ENCODE results near the gene KIR3DL2.

Gene KIR3DL2

DNA sequence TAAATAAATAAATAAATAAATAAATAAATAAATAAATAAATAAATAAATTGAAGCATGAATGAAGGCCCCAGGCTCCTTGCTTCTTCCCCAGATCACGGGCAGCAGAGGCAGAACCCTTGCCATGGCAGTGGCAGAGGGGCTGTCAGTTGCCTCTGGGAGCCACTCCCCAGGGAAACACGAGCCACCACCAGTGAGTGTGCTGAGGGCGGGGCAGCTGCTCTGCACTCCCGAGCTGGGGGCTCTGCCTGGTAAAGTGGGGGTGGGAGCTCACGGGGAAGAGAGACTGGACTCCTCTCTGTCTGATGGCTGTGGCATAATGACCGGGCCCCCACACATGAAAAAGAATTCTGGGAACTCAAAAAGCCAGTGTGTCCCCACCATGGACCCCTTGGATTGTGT, 31.6 kb downstream of the KIR3DL2 start:
- Histone ChIP-seq H3K27me3 (ENCODE audit: insufficient read depth, low read length, poor library complexity) (no peaks in the 10 kb centered on the region), H3K4me1 (ENCODE audit: insufficient read depth, low read length) (no peaks in the 10 kb centered on the region), H3K27ac (ENCODE audit: low read length) (no peak overlapping the region), H3K4me2 (ENCODE audit: insufficient read depth, low read length) (no peak overlapping the region), H3K4me3 (ENCODE audit: low read depth in 1 of 2, low read length in 2 of 2) (no peak overlapping the region), H2AFZ (ENCODE audit: low read depth, low read length) (no peak overlapping the region), H3K79me2 (ENCODE audit: insufficient read depth, low read length) (no peaks in the 10 kb centered on the region), H3K9me3 (ENCODE audit: insufficient read depth, low read length, severe bottlenecking) (no peaks in the 10 kb centered on the region), H3K36me3 (ENCODE audit: insufficient read depth, low read length) (no peaks in the 10 kb centered on the region), H3K9ac (ENCODE audit: low read depth, low read length) (no peak overlapping the region), H4K20me1 (ENCODE audit: insufficient read depth, low read length) (no peaks in the 10 kb centered on the region)
- DNase-seq = no peak
- no peak for TF ChIP-seq EZH2 (IDR thresholded peaks at IDR 0.05; ENCODE audit: borderline replicate concordance, low read depth, low read length, severe bottlenecking)
- TF ChIP-seq, protein P1, sequence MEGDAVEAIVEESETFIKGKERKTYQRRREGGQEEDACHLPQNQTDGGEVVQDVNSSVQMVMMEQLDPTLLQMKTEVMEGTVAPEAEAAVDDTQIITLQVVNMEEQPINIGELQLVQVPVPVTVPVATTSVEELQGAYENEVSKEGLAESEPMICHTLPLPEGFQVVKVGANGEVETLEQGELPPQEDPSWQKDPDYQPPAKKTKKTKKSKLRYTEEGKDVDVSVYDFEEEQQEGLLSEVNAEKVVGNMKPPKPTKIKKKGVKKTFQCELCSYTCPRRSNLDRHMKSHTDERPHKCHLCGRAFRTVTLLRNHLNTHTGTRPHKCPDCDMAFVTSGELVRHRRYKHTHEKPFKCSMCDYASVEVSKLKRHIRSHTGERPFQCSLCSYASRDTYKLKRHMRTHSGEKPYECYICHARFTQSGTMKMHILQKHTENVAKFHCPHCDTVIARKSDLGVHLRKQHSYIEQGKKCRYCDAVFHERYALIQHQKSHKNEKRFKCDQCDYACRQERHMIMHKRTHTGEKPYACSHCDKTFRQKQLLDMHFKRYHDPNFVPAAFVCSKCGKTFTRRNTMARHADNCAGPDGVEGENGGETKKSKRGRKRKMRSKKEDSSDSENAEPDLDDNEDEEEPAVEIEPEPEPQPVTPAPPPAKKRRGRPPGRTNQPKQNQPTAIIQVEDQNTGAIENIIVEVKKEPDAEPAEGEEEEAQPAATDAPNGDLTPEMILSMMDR (IDR thresholded peaks at IDR 0.05; ENCODE audit: borderline replicate concordance, extremely low read depth, low read length, poor library complexity, severe bottlenecking) = no peak
- no peak for ATAC-seq (ENCODE audit: insufficient read depth, low read depth)

DNA sequence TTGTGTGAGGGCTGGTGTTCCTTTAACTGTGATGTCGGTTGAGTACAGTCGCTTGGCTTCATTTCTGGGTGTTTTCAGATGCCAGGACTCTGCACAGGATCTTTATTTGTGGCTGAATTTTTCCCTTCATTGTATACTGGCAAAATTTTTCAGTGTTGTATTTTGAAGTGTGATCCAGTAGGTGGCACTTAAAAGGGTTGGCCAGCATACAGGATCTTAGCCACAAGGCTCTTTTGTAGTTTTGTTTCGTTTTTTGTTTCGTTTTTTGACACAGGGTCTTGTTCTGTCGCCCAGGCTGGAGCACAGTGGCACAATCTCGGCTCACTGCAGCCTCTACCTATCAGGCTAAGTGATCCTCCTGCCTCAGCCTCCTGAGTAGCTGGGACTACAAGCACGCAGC, 32.5 kb downstream of the KIR3DL2 start:
- H3K9ac ChIP-seq (ENCODE audit: low read depth, low read length) = no peak overlapping the region
- TF ChIP-seq EZH2 (IDR thresholded peaks at IDR 0.05; ENCODE audit: borderline replicate concordance, low read depth, low read length, severe bottlenecking) = no peak
- TF ChIP-seq, protein P1 (IDR thresholded peaks at IDR 0.05; ENCODE audit: borderline replicate concordance, extremely low read depth, low read length, poor library complexity, severe bottlenecking) = peak; percentile 18
- no peak overlapping the region for H3K4me3 ChIP-seq (ENCODE audit: low read depth in 1 of 2, low read length in 2 of 2)
- no peaks in the 10 kb centered on the region for H3K36me3 ChIP-seq (ENCODE audit: insufficient read depth, low read length)
- H3K9me3 ChIP-seq (ENCODE audit: insufficient read depth, low read length, severe bottlenecking) = no peaks in the 10 kb centered on the region
- peak; percentile 64 for ATAC-seq (ENCODE audit: insufficient read depth, low read depth)
- H4K20me1 ChIP-seq (ENCODE audit: insufficient read depth, low read length) = no peaks in the 10 kb centered on the region
- H3K27ac ChIP-seq (ENCODE audit: low read length) = no peak overlapping the region
- no peaks in the 10 kb centered on the region for H3K79me2 ChIP-seq (ENCODE audit: insufficient read depth, low read length)
- no peaks in the 10 kb centered on the region for H3K27me3 ChIP-seq (ENCODE audit: insufficient read depth, low read length, poor library complexity)
- peak; percentile 17 for DNase-seq
- H3K4me2 ChIP-seq (ENCODE audit: insufficient read depth, low read length) = no peak overlapping the region
- H3K4me1 ChIP-seq (ENCODE audit: insufficient read depth, low read length) = no peaks in the 10 kb centered on the region
- H2AFZ ChIP-seq (ENCODE audit: low read depth, low read length) = no peak overlapping the region

DNA sequence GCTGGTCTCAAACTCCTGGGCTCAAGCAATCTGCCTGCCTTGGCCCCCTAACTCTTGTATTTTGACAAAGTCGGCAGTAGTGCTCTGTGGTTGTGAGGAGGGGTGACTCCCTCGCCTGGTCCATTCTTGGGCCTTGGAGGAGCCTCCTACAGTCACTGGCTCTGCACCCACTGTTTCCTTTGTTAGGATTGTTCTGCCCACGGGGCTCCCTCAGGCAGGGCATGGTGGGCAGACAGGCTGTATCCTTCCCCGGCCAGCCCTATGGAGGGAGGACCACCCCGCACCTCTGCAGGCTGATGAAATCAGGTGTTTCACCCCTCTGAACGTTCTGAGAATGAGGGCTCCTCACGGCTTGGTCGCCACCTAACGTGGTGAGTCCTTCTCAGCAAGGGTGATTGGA, 33.0 kb downstream of the KIR3DL2 start:
- Histone ChIP-seq H3K36me3 (ENCODE audit: insufficient read depth, low read length) (no peaks in the 10 kb centered on the region), H3K79me2 (ENCODE audit: insufficient read depth, low read length) (no peaks in the 10 kb centered on the region), H3K4me1 (ENCODE audit: insufficient read depth, low read length) (no peaks in the 10 kb centered on the region), H3K4me2 (ENCODE audit: insufficient read depth, low read length) (no peak overlapping the region), H3K27me3 (ENCODE audit: insufficient read depth, low read length, poor library complexity) (no peaks in the 10 kb centered on the region), H3K9ac (ENCODE audit: low read depth, low read length) (no peak overlapping the region), H4K20me1 (ENCODE audit: insufficient read depth, low read length) (no peaks in the 10 kb centered on the region), H2AFZ (ENCODE audit: low read depth, low read length) (no peak overlapping the region), H3K9me3 (ENCODE audit: insufficient read depth, low read length, severe bottlenecking) (no peaks in the 10 kb centered on the region), H3K4me3 (ENCODE audit: low read depth in 1 of 2, low read length in 2 of 2) (no peak overlapping the region), H3K27ac (ENCODE audit: low read length) (no peak overlapping the region)
- DNase-seq = no peak
- no peak for ATAC-seq (ENCODE audit: insufficient read depth, low read depth)
- TF ChIP-seq, protein P1 (IDR thresholded peaks at IDR 0.05; ENCODE audit: borderline replicate concordance, extremely low read depth, low read length, poor library complexity, severe bottlenecking) = no peak
- no peak for TF ChIP-seq EZH2 (IDR thresholded peaks at IDR 0.05; ENCODE audit: borderline replicate concordance, low read depth, low read length, severe bottlenecking)

DNA sequence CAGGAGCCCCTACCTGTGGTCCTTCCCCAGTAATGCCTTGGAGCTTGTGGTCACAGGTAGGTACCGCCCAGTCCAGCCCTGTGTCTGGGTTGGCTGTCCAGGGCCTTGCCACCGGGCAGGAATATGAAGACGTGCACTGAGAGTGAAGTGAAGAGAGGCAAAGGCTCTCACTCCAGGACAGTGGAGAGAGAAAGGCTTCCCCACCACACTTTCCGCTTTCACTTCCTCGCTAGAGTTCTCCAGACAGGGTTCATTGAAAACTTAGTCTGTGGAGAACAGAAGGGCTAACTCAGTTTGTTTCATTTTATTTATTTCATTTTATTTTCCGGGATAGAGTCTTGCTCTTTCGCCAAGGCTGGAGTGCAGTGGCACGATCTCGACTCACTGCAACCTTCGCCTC, 38.0 kb downstream of the KIR3DL2 start:
- TF ChIP-seq, protein P1 (IDR thresholded peaks at IDR 0.05; ENCODE audit: borderline replicate concordance, extremely low read depth, low read length, poor library complexity, severe bottlenecking) = no peak
- TF ChIP-seq EZH2 (IDR thresholded peaks at IDR 0.05; ENCODE audit: borderline replicate concordance, low read depth, low read length, severe bottlenecking) = no peak
- H3K9ac ChIP-seq (ENCODE audit: low read depth, low read length) = no peak overlapping the region
- no peak overlapping the region for H3K27ac ChIP-seq (ENCODE audit: low read length)
- DNase-seq (no peak), ATAC-seq (ENCODE audit: insufficient read depth, low read depth) (no peak)
- no peak overlapping the region for H2AFZ ChIP-seq (ENCODE audit: low read depth, low read length)
- no peaks in the 10 kb centered on the region for H3K9me3 ChIP-seq (ENCODE audit: insufficient read depth, low read length, severe bottlenecking)
- no peaks in the 10 kb centered on the region for H3K4me1 ChIP-seq (ENCODE audit: insufficient read depth, low read length)
- H3K4me2 ChIP-seq (ENCODE audit: insufficient read depth, low read length) = no peak overlapping the region
- no peaks in the 10 kb centered on the region for H3K36me3 ChIP-seq (ENCODE audit: insufficient read depth, low read length)
- H4K20me1 ChIP-seq (ENCODE audit: insufficient read depth, low read length) = no peaks in the 10 kb centered on the region
- no peaks in the 10 kb centered on the region for H3K79me2 ChIP-seq (ENCODE audit: insufficient read depth, low read length)
- no peaks in the 10 kb centered on the region for H3K27me3 ChIP-seq (ENCODE audit: insufficient read depth, low read length, poor library complexity)
- H3K4me3 ChIP-seq (ENCODE audit: low read depth in 1 of 2, low read length in 2 of 2) = no peak overlapping the region
